ENCODE data around the gene SMAP2. TPM values are rescaled to one million over a fixed set of nuclear protein-coding genes. Genes with fewer than 3 reads are reported as not detected.

SMAP2 gene
- total RNA-seq, 3 donors from 2014 or later = 27.2 to 64.2 (median 33.1) TPM

GRCh38 chr1:40381268-40382107, 8.0 kb downstream of the SMAP2 start:
- Histone ChIP-seq H3K27me3 (no peaks in the 10 kb centered on the region), H3K27ac (peak overlapping the region; percentile 33 to 64), H3K36me3 (no peaks in the 10 kb centered on the region), H3K4me1 (peaks cover 0 to 5% of the 10 kb centered on the region in 2 donors), H3K4me3 (no peak overlapping the region), H3K9me3 (no peaks in the 10 kb centered on the region)
- TF ChIP-seq POLR2A (IDR thresholded peaks at IDR 0.05) (no peak), CTCF (IDR thresholded peaks at IDR 0.05) (no peak), POLR2AphosphoS5 (IDR thresholded peaks at IDR 0.05) (no peak)
- no peak for DNase-seq (ENCODE audit: low spot score in 2 of 2)
- intact Hi-C loops (cut with DNase I; ENCODE audit: low total_unique reads) = no loop called here

- Histone ChIP-seq H3K36me3 (no peaks in the 10 kb centered on the region), H3K4me3 (no peak overlapping the region), H3K27ac (peak overlapping the region; percentile 64 to 74), H3K27me3 (no peaks in the 10 kb centered on the region), H3K9me3 (no peaks in the 10 kb centered on the region), H3K4me1 (peaks cover 0 to 5% of the 10 kb centered on the region in 2 donors)
- DNase-seq (ENCODE audit: low spot score in 2 of 2) = no peak
- TF ChIP-seq POLR2A (IDR thresholded peaks at IDR 0.05) (no peak), POLR2AphosphoS5 (IDR thresholded peaks at IDR 0.05) (no peak), CTCF (IDR thresholded peaks at IDR 0.05) (no peak)
- intact Hi-C loops (cut with DNase I; ENCODE audit: low total_unique reads) = no loop called here
These were observed 8.6 kb downstream of the SMAP2 start for GRCh38 chr1:40382108-40382460.

- H3K4me1 ChIP-seq = peaks cover 0 to 5% of the 10 kb centered on the region in 2 donors
- H3K36me3 ChIP-seq = no peaks in the 10 kb centered on the region
- H3K4me3 ChIP-seq = no peak overlapping the region
- no peaks in the 10 kb centered on the region for H3K27me3 ChIP-seq
- intact Hi-C loops (cut with DNase I; ENCODE audit: low total_unique reads) = no loop called here
- TF ChIP-seq POLR2AphosphoS5 (IDR thresholded peaks at IDR 0.05) = no peak
- TF ChIP-seq CTCF (IDR thresholded peaks at IDR 0.05) = no peak
- TF ChIP-seq POLR2A (IDR thresholded peaks at IDR 0.05) = no peak
- no peak for DNase-seq (ENCODE audit: low spot score in 2 of 2)
- no peaks in the 10 kb centered on the region for H3K9me3 ChIP-seq
- peak overlapping the region; percentile 64 to 74 for H3K27ac ChIP-seq
These were observed 9.1 kb downstream of the SMAP2 start for GRCh38 chr1:40382601-40383000.

- Histone ChIP-seq H3K36me3 (no peaks in the 10 kb centered on the region), H3K4me1 (peaks cover 0 to 5% of the 10 kb centered on the region in 2 donors), H3K27me3 (no peaks in the 10 kb centered on the region), H3K27ac (peak overlapping the region; percentile 64 to 74), H3K9me3 (no peaks in the 10 kb centered on the region), H3K4me3 (peak overlapping the region in 1 of 3 donors; percentile 21)
- DNase-seq (ENCODE audit: low spot score in 2 of 2) = no peak
- TF ChIP-seq POLR2AphosphoS5 (IDR thresholded peaks at IDR 0.05) (no peak), POLR2A (IDR thresholded peaks at IDR 0.05) (no peak), CTCF (IDR thresholded peaks at IDR 0.05) (no peak)
- intact Hi-C loops (cut with DNase I; ENCODE audit: low total_unique reads) = no loop called here
These were observed 9.6 kb downstream of the SMAP2 start for GRCh38 chr1:40383095-40383487.
